ENCODE results near the gene EHMT1.
"Not testable (repeated sequence)": the region's sequence is repeated elsewhere in the genome, so short reads cannot be mapped to it uniquely, and the experiment has no call there.

The EHMT1 gene

DNA sequence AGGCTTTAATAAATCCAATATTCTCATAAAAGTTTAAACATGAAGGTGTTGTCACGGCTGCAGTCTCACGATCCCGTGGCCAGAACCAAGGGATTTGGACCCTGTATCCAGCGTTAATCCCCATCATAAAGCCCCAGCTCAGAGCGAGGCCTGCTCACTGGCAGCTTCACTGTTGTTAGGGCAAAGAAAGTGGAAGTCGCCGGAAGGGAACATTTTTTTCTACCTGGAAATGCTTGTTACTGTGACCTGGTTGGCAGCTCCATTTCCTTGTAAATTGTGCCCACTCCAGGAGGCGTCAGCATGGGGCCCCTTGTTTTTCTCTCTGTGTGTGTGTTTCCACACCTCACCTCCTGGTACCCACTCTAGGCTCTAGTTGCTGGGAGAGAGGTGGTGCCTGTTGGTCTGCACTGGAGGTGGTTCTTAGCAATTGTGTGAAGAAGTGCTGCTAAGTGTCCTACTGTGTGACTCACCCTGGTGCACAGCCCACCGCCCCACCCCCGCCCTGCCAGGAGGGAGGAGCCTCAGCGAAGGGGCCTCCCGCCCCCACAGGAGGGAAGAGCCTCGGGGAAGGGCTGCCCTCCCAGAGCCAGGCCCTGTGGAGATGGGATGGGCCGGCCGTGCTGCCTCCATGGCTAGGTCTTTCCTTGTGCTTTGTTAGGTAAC is 105.1 kb downstream of the EHMT1 start:
- peak; percentile 34 for DNase-seq

GRCh38 chr9:137724818-137725240 is 106.0 kb downstream of the EHMT1 start:
- no peak for DNase-seq

- no peak for DNase-seq
Observed at GRCh38 chr9:137725598-137725997, 106.8 kb downstream of the EHMT1 start.

- not testable (repeated sequence) for DNase-seq
Observed at GRCh38 chr9:137726336-137726735, 107.5 kb downstream of the EHMT1 start.

DNA sequence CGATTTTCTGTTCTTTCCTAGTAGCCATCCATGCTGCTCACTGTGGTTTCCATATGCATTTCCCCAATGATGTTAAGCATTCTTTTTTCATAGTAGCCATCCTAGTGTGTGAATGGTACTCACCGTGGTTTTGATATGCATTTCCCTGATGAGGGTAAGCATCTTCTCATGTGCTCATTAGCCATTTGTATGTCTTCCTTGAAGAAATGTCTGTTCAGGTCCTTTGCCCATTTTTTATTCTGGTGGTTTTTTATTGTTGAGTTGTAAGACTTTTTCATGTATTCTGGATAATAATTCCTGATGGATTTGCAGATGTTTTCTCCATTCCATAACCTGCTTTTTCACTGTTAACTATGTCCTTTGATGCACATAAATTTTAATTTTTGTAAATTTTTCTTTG is 108.0 kb downstream of the EHMT1 start:
- no peak for DNase-seq

DNA sequence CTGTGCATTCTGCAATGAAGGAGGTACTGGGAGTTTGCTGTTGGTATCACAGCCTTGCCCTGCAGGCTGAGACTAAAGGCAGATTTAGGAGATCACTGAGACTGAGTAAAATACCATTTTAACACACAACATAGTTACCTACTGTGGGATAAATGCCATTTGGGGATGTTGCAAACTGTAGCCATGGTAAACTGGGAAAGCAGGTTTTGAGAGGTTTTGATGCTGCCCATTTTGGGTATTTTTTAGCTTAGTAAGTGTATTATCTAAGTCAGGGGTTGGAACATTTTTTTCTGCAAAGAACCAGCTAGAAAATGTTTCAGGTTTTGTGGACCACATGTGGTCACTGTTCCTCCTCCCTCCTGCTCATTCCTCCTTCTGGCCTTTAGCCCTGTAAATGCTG is 108.9 kb downstream of the EHMT1 start:
- no peak for DNase-seq

- no peak for DNase-seq
Observed at GRCh38 chr9:137728444-137729311, 109.9 kb downstream of the EHMT1 start.

DNA sequence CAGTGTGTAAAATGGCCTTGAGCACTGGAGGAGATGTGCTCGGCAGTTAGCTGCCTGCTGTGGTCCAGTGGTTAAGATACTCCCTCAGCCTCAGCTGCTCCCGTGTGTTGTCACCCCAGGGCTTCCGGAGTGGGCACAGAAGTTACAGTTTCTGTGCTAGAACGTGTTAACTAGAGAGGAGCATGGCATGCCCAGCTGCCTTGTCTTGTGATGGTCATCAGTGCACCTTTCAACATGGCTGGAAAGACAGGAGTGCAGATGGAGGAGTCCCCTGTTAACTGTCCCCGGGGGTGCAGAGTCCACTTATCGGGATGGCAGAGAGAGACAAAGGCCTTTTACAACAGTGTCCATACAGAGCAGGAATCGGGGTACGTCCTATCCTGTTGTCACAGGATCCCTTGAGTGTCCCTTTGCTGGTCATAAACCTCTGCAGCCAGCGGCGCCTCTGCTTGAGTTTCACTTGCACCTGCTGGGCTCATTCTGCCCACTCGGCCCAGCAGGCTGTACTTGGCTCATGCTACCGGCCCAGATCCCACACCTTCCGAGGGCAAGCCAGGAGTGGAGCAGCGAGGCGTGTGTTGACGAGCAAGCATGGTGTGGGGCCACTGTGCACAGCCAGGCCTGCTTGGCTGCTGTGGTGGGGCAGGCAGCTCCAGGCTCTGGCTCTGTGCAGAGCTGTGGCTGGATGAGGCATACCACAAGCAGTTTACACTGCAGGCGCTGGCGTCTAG is 112.6 kb downstream of the EHMT1 start:
- no peak for DNase-seq

GRCh38 chr9:137731947-137732813 is 113.4 kb downstream of the EHMT1 start:
- no peak for DNase-seq

- no peak for DNase-seq
Observed at GRCh38 chr9:137733429-137733828, 114.6 kb downstream of the EHMT1 start.

- no peak for DNase-seq
Observed at GRCh38 chr9:137734181-137734580, 115.4 kb downstream of the EHMT1 start.

GRCh38 chr9:137738182-137738696 is 119.4 kb downstream of the EHMT1 start:
- DNase-seq: not testable (repeated sequence)

GRCh38 chr9:137738703-137739102 is 119.9 kb downstream of the EHMT1 start:
- DNase-seq: no peak

- DNase-seq: no peak
Observed at GRCh38 chr9:137739371-137740309, 120.8 kb downstream of the EHMT1 start.

GRCh38 chr9:137740312-137740711 is 121.5 kb downstream of the EHMT1 start:
- DNase-seq: no peak

DNA sequence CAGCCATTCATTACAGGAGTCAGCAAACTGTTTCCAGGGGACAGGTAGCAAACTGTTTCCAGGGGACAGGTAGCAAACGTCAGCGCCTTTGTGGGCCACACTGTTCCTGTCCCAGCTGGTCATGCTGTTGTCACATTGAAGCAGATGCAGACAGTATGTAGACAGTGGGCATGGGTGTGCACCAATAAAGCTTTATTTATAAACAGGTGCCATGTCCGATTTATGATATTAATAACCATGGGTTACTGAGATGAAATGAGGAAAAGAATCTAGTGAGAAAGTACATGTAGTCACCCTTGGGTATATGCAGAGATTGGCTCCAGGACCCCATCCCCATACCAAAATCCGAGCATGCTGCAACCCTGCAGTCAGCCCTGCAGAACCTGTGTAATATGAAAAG is 122.5 kb downstream of the EHMT1 start:
- no peak for DNase-seq

GRCh38 chr9:137742698-137743097 is 123.9 kb downstream of the EHMT1 start:
- no peak for DNase-seq

DNA sequence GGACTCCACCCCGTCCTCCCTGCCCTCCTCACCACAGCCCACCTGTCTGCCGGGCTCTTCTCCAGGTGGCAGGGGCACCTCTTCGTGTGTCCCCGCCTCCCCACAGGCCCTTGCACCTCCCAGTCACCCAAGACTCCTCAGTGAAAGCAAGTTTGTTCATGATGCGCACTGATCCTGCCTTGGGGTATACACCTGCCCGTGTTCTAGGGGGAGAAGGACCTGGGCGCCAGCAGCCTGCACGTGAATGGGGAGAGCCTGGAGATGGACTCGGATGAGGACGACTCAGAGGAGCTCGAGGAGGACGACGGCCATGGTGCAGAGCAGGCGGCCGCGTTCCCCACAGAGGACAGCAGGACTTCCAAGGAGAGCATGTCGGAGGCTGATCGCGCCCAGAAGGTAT is 124.9 kb downstream of the EHMT1 start:
- DNase-seq: no peak

DNA sequence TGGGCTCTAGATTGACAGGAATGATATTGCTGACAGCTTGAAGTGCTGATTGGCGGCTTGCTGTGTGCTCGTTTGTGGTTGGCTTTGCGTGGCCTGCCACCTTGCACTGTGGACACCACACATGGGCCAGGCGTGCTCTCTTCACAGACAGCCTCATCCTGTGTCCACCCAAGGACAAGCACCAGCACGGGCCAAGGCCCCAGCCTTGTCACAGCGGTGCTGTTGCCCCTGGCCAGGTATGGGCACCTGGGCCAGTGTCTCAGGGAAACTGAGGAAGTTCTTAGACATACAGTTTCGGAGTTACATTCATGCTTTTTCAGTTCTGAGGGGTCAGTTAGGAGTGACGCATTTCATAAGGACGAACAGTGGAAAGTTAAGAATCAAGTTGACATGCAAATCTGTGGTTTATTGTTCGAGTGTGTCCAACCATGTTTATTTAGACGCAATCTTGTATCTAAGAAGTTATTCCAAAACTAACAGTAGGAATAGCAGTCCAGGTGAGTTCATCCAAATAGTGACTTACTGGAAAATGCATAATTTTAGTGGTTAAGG is 125.9 kb downstream of the EHMT1 start:
- no peak for DNase-seq

DNA sequence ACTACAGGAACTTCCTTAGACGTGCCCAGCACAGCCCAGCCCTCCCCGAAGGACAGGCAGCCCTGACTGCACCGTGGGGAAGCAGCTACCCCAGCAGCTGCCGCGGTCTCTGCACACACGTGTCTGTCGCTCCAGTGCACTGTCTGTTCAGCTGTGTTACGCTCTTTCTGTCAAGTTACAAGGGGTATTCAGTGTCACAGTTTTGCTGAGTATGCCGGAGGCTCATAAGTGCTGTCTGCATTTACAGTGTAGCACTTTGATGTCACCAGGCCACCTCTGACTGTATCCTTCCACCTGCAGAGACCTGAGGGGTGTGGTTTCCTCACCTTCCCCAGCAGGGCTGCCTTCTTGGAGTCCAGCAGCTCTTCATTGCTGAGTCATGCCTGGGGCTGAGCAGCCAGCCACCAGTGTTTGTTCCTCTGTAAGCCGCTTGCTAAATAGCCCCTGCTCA is 126.8 kb downstream of the EHMT1 start:
- DNase-seq: no peak

GRCh38 chr9:137748311-137748710 is 129.5 kb downstream of the EHMT1 start:
- DNase-seq: no peak
